Activated gamma-delta T cell treated with Interleukin-2 at 50 U/mL for 16 hours (primary cell): Measurements from ENCODE around the gene PLA2G4A.

ENCODE experiments used
- DNase-seq: peaks from one replicate; pipeline ENCODE4 v3.0.0-alpha.2; 2020

PLA2G4A gene

DNA sequence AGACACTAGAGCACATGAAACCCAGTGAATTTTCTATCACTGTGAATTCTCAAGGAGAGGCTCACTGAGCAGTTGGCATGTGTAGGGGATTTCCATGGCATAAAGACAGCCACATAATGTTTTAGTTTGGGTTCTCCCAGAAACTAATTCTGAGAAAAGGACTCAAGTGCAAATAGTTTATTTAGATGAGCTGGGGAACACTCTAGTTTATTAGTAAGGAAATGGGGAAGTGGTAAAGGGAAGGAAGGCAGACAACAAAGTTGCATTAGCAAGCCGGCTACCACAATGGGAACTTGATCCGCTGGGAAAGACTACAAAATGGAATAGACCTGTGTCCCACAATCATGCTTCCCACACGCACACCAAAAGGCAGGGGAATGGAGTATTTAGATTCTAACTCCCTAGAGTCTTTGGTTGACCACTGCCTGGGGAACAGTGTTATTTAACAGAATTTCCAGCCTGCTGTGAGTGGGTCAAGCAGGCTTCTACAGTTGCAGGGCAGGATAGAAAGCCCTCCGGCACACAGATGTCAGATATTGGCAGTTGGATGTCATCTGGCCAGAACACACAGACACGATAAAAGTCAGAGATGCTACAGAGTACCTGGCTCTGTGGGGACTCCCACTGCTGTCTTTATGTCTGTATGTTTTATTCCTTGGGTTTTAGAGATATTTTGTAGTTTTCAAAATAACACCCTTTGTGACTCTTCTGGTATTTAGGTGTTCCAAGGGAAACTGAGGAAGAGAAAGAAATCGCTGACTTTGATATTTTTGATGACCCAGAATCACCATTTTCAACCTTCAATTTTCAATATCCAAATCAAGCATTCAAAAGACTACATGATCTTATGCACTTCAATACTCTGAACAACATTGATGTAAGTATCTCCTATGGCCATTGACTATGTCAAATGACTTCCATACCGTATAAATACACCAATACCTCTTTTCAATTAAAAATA lies 150.1 kb downstream of the PLA2G4A start:
- no peak for DNase-seq

GRCh38 chr1:186980400-186980799 lies 151.7 kb downstream of the PLA2G4A start:
- DNase-seq = no peak

DNA sequence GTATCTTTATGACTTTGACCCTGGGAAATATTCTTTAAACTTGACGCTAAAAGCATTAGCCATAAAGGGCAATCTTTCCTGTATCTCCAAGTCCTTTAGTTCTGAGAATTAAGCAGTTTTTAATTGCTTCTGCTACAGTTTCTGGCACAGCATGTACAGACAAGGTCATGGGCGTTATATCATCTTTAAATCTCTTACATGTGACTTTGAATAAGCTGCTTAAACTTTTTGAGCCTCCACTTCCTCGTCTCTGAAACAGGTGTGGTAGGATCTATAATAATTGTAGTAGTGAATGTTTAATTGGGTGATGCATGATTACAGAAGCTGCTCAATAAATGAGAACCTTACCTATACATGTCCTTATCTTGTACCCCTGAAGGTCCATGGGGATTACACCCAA lies 153.4 kb downstream of the PLA2G4A start:
- DNase-seq = no peak

DNA sequence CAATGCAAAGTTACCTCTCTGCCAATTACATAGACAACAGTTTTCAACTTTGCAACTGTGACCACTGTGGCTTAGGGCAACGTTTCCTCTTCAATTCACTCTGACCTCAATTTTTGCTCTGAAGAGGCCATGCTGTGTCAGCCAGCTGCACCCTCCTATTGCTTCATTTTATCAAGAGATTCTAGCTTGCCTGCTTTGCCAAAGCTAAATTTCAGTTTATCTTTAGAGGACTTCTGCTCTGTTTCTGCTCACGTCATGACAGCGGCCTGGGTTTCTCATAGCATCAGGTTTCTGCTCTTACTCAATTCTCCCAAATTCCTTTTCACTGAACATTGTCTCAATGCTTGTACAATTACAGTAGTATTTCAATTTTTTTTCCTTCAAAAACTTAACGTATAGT lies 154.6 kb downstream of the PLA2G4A start:
- DNase-seq = no peak

DNA sequence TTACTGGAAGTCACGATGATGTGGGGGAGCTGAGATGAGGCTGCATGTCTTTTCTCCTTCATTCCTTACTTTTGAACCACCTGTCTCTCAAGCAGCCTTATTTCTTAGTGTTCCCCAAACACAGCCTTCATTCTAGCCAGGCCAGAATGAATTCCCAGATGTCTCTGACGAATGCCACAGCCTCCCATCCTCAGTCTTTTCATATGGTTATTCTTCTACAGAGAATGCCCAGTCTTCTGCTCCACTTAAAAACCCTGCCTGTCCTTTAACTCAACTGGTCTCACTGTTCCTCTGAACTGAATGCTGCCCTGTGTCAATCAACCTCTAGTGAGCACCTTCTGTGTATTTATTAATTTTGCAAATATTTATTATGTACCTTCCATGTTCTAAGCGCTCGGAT lies 156.2 kb downstream of the PLA2G4A start:
- no peak for DNase-seq

- DNase-seq = no peak
Measured at GRCh38 chr1:186985889-186986491, 157.2 kb downstream of the PLA2G4A start.

DNA sequence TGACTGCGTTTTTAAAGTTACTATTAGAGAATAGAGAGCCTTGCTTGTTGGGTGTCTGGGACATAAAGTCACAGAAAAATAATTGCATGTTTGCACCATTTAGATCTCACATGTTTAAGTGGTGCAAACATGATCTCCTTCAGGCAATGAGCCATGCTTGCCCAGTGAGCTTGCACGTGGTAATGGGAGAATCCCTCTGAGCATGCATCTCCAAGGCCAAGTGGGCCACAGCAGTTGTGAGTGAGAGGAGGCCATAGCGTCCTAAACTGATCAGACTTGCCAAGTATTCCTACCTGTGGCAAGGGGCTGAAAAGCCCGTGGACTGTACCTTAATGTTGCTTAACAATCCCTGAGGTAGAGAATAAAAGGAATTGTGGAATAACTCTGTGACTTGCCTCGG lies 158.3 kb downstream of the PLA2G4A start:
- DNase-seq = no peak

- DNase-seq = no peak
Measured at GRCh38 chr1:186987769-186988168, 159.0 kb downstream of the PLA2G4A start.

GRCh38 chr1:186993996-186994395 lies 165.2 kb downstream of the PLA2G4A start:
- DNase-seq = no peak

DNA sequence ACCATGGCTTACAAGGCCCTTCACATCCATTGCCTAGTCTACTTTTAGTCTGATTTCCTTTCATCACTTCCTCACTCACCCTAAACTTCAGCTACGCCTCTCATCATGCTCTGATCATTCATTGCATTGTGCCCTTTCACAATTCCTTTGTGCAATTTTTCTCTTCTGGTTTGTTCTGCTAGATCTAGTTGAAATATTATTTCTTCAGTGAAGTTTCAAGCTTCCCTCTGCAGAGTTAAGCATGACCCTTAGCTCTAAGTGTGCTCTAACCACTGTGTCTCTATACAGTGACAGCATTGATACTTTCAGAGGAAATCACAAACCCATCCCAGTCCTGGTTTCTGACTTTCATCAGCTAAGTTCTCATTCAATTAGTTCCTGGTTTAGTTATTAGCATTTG lies 166.1 kb downstream of the PLA2G4A start:
- DNase-seq = no peak

GRCh38 chr1:186996816-186997215 lies 168.1 kb downstream of the PLA2G4A start:
- no peak for DNase-seq

GRCh38 chr1:186997877-186998276 lies 169.1 kb downstream of the PLA2G4A start:
- no peak for DNase-seq

DNA sequence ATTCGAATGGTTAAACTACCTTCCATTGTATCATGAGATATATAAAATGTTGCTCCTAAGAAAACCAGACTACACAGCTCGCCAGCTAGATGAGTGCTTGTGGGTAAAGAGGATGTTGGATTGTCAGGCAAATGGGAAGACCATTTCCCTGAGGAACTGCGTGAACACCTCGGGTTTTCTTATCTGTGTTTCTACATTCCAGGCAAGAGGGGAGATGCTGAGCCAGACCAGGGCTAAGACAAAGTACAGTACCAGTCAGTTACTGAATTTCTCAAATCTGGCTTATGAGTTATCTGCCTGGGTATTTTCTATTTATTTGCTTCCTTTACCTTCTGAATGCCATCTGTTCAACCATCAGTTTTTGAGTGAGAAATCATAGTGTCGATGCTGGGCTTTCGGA lies 170.8 kb downstream of the PLA2G4A start:
- DNase-seq = no peak

GRCh38 chr1:187001198-187001889 lies 172.6 kb downstream of the PLA2G4A start:
- DNase-seq = no peak

- DNase-seq = no peak
Measured at GRCh38 chr1:187003353-187003752, 174.6 kb downstream of the PLA2G4A start.

- DNase-seq = no peak
Measured at GRCh38 chr1:187006896-187007295, 178.1 kb downstream of the PLA2G4A start.

DNA sequence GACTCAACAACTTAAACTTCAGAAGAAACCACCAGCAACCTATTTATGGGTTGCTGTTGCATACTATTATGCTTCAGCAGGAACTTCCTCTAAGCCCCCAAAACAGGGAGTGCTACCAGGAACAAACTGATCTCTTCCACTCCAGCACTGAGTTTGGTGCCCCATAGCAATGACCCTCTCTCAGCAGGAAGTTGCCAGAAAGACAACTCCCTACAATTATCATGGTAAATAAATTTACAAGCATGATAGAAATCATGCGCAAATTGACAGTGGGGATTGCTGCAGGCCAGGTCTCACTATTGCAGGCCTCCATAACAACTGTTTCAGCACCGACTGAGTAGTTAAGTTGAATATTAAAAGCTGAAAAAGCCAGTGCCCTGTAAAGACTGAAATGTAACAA lies 180.6 kb downstream of the PLA2G4A start:
- DNase-seq = no peak

GRCh38 chr1:187010571-187011309 lies 182.0 kb downstream of the PLA2G4A start:
- no peak for DNase-seq

DNA sequence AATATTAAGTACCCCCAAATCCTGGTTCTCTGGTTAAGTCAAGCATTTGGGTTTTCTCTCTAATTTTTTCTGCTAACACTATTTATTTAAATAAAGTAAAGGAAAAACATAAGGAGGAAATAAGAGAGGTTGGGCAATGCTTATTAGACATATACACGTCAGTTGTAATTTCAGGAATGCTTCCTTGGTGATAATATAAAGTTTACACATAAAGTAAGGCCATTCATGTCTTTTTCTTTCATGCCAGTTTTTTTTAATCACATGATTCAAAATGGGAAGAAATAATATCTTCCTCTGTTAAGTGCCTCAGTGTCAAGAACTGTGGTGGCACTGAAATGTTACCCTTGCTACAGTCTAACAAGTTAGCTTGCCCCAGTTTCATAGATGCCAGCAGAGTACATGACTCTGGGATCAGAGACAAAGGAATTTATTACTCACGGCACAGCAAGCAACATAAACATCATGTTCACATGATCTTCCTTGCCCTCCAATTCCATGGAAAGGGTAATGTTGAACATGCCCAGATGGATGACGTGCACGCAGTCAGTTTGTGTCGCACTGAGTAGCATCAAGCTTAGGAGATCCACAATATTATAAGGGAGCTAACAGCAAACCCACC lies 184.9 kb downstream of the PLA2G4A start:
- no peak for DNase-seq

DNA sequence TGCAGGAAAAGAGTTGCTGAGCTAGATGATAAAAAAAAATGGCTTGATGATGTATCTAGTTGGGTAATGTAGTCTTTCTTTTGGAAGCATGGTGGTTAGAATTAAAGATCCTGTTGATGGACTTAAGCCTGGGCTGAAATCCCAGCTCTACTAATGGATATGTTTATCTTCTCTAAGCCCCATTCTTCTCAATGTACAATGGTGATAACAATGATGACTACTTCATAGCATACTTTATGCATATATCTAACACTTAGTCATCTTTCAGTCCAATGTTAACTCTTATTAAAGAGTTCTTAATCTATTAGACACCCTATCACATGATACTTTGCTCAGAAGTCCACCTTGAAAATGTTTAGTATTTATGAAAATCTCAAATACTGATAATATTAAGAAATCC lies 189.5 kb downstream of the PLA2G4A start:
- no peak for DNase-seq

DNA sequence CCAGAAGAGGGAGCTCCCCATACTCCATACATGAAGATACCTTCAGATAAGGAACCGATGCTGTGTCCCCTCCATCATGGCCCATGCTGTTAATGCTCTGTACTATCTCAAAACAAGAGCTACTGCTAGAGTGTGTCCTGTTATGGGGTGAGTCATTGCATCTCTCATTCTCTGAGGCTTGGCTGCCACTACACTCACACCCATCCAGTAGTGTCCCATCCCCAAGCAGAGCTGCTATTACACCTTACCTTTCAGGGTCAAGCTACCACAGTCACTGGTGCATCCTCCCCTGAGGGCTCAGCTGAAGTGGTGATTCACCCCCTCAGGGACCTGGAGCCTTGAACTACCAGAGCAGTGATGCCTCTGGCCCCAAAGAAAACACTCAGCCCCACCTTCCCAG lies 198.5 kb downstream of the PLA2G4A start:
- DNase-seq = no peak

DNA sequence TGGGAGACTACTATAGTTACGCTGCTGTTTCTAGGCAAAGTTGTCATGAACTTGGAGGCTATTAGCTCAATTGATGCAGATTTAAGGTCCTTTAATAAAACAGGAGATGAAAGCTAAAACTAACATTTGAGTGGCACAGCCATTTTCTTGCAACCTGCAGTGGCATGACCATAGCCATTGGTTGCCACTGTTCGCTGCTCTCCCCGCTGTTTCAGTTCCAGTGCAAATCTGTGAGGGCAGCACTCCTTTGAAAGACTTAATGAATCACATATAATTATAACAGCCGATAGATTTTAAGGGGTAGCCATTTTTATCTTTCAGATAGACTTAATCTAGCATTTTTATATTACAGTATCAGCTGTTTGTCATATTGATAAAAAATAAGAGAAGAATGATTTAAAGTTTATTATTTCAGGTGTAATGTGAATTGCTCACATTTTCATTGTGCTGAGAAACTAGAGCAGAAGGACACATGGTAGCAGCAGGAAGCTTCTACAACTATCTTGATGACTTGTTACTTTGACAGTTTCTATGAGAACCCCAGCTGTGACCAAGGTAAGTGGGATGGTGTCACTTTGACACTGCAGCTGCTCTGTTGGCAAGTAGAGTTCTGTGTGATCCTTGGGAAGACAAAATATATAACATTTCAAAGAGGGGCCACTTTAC lies 203.7 kb downstream of the PLA2G4A start:
- DNase-seq = no peak
